ENCODE measurements around the gene MRPL54. TPM values are rescaled to one million over a fixed set of nuclear protein-coding genes. Genes with fewer than 3 reads are reported as not detected.

Gene MRPL54
- total RNA-seq, 2 experiments from 2014 or later: 66.6 to 88.7 TPM

DNA sequence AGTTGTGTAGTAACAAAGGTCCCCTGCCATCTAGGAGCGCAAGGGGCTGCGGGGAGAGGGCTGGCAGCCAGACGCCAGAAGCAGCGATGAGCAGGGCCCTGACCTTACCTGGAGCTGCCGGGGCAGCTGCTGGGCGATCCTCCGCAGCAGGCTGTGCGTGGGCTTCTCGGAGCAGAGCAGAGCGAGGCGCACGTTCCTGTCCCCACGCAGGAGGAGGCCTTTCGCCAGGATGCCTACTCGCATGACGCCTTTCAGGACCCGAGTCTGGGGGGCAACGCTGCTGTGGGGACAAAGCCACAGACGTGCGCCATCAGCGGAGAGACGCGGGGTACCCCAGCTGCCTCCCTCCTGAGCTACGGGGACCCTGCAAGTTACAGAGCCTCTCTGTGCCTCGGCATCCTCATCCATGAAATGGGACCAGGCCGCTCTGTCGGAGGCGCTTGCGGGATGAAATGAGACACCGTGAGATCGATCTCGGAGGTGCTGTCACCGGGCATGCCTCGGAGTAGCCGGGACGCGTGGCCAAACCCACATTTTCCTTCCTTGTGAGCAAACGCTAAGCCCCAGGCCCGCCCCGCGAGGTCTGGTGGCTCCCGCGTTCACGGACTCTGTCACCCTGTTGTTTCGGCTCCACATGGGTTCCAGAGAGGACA lies 54.2 kb downstream of the MRPL54 start:
- intact Hi-C loops (cut with micrococcal nuclease; ENCODE audit: unreplicated experiment): no loop called here
- H3K9me3 ChIP-seq (ENCODE audit: low read length): no peaks in the 10 kb centered on the region

More for the DNA sequence above, 54.2 kb downstream of the MRPL54 start:
- no peak overlapping the region for H3K27ac ChIP-seq (ENCODE audit: low read depth, low read length, poor library complexity, severe bottlenecking)
- no peaks in the 10 kb centered on the region for H3K36me3 ChIP-seq (ENCODE audit: insufficient read depth, low read length)
- DNase-seq (ENCODE audit: low spot score): no peak
- peaks cover 11% of the 10 kb centered on the region for H3K4me1 ChIP-seq (ENCODE audit: insufficient read depth, low read length, poor library complexity, severe bottlenecking)
- ChIA-PET POLR2A (no interaction called here), CTCF (ENCODE audit: unreplicated experiment) (no interaction called here)
- no peak overlapping the region for H3K4me3 ChIP-seq (ENCODE audit: low read depth, low read length, poor library complexity, severe bottlenecking)
- no peaks in the 10 kb centered on the region for H4K20me1 ChIP-seq (ENCODE audit: insufficient read depth, low read length)
- no peak overlapping the region for H3K4me2 ChIP-seq (ENCODE audit: low read length)
- BruUV-seq (replicated peaks): no TSS peak
- no peaks in the 10 kb centered on the region for H3K9me2 ChIP-seq (ENCODE audit: insufficient read depth, low read length)
- no peaks in the 10 kb centered on the region for H3K79me2 ChIP-seq (ENCODE audit: insufficient read depth, low read depth, low read length)
- no peak overlapping the region for H2AFZ ChIP-seq (ENCODE audit: low read length)
- TF ChIP-seq, protein P1, sequence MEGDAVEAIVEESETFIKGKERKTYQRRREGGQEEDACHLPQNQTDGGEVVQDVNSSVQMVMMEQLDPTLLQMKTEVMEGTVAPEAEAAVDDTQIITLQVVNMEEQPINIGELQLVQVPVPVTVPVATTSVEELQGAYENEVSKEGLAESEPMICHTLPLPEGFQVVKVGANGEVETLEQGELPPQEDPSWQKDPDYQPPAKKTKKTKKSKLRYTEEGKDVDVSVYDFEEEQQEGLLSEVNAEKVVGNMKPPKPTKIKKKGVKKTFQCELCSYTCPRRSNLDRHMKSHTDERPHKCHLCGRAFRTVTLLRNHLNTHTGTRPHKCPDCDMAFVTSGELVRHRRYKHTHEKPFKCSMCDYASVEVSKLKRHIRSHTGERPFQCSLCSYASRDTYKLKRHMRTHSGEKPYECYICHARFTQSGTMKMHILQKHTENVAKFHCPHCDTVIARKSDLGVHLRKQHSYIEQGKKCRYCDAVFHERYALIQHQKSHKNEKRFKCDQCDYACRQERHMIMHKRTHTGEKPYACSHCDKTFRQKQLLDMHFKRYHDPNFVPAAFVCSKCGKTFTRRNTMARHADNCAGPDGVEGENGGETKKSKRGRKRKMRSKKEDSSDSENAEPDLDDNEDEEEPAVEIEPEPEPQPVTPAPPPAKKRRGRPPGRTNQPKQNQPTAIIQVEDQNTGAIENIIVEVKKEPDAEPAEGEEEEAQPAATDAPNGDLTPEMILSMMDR (conservative IDR thresholded peaks at IDR 0.05; ENCODE audit: low read length): no peak
- no peak for TF ChIP-seq EZH2phosphoT487 (IDR thresholded peaks at IDR 0.05; ENCODE audit: borderline replicate concordance, low read depth, low read length)

Small RNAs within 50 kb of the gene (small RNA-seq; reads per million reads assigned to genes)
- gene AC005777.1: not detected

Other genes with a start within 250 kb of the MRPL54 start
- gene TEKTIP1, start 223.5 kb upstream of the MRPL54 start, total RNA-seq (2014; rRNA removed; shearing (Covaris generic)): 0.44 and 1.1 TPM in 2 replicates
- 7.0 and 9.7 TPM in 2 replicates for gene TEKTIP1, start 223.5 kb upstream of the MRPL54 start, total RNA-seq (2022)
- gene MFSD12, start 205.1 kb upstream of the MRPL54 start, total RNA-seq (2014; rRNA removed; shearing (Covaris generic)): 74.4 and 79.4 TPM in 2 replicates
- gene MFSD12, start 205.1 kb upstream of the MRPL54 start, total RNA-seq (2022): 72.6 and 78.8 TPM in 2 replicates
- 105 and 119 TPM in 2 replicates for gene HMG20B, start 189.7 kb upstream of the MRPL54 start, total RNA-seq (2014; rRNA removed; shearing (Covaris generic))
- gene HMG20B, start 189.7 kb upstream of the MRPL54 start, total RNA-seq (2022): 91.0 and 108 TPM in 2 replicates
- gene GIPC3, start 177.2 kb upstream of the MRPL54 start, total RNA-seq (2014; rRNA removed; shearing (Covaris generic)): not detected in 2 replicates
- gene GIPC3, start 177.2 kb upstream of the MRPL54 start, total RNA-seq (2022): not detected in 2 replicates
- gene TBXA2R, start 155.8 kb upstream of the MRPL54 start, total RNA-seq (2014; rRNA removed; shearing (Covaris generic)): not detected in 2 replicates
- not detected in 2 replicates for gene TBXA2R, start 155.8 kb upstream of the MRPL54 start, total RNA-seq (2022)
- 35.9 and 38.6 TPM in 2 replicates for gene CACTIN, start 135.9 kb upstream of the MRPL54 start, total RNA-seq (2014; rRNA removed; shearing (Covaris generic))
- gene CACTIN, start 135.9 kb upstream of the MRPL54 start, total RNA-seq (2022): 33.0 and 34.2 TPM in 2 replicates
- gene PIP5K1C, start 62.2 kb upstream of the MRPL54 start, total RNA-seq (2014; rRNA removed; shearing (Covaris generic)): 6.3 and 7.6 TPM in 2 replicates
- 13.7 and 15.1 TPM in 2 replicates for gene PIP5K1C, start 62.2 kb upstream of the MRPL54 start, total RNA-seq (2022)
- 0.69 and 1.8 TPM in 2 replicates for gene TJP3, start 54.3 kb upstream of the MRPL54 start, total RNA-seq (2014; rRNA removed; shearing (Covaris generic))
- 1.8 and 2.3 TPM in 2 replicates for gene TJP3, start 54.3 kb upstream of the MRPL54 start, total RNA-seq (2022)
- 34.7 and 40.4 TPM in 2 replicates for gene APBA3, start 990 bp upstream of the MRPL54 start, total RNA-seq (2014; rRNA removed; shearing (Covaris generic))
- gene APBA3, start 990 bp upstream of the MRPL54 start, total RNA-seq (2022): 25.1 and 28.7 TPM in 2 replicates
- not detected in 2 replicates for gene RAX2, start 9.5 kb downstream of the MRPL54 start, total RNA-seq (2014; rRNA removed; shearing (Covaris generic))
- not detected in 2 replicates for gene RAX2, start 9.5 kb downstream of the MRPL54 start, total RNA-seq (2022)
- not detected in 2 replicates for gene MATK, start 23.7 kb downstream of the MRPL54 start, total RNA-seq (2014; rRNA removed; shearing (Covaris generic))
- gene MATK, start 23.7 kb downstream of the MRPL54 start, total RNA-seq (2022): not detected in 2 replicates
- not detected in 2 replicates for gene ZFR2, start 106.4 kb downstream of the MRPL54 start, total RNA-seq (2014; rRNA removed; shearing (Covaris generic))
- gene ZFR2, start 106.4 kb downstream of the MRPL54 start, total RNA-seq (2022): not detected in 2 replicates
- not detected in 2 replicates for gene ATCAY, start 118.0 kb downstream of the MRPL54 start, total RNA-seq (2014; rRNA removed; shearing (Covaris generic))
- not detected in 2 replicates for gene ATCAY, start 118.0 kb downstream of the MRPL54 start, total RNA-seq (2022)
- gene NMRK2, start 170.4 kb downstream of the MRPL54 start, total RNA-seq (2014; rRNA removed; shearing (Covaris generic)): not detected in 2 replicates
- not detected in 2 replicates for gene NMRK2, start 170.4 kb downstream of the MRPL54 start, total RNA-seq (2022)
- gene DAPK3, start 208.4 kb downstream of the MRPL54 start, total RNA-seq (2014; rRNA removed; shearing (Covaris generic)): 48.6 and 49.3 TPM in 2 replicates
- 40.4 and 47.1 TPM in 2 replicates for gene DAPK3, start 208.4 kb downstream of the MRPL54 start, total RNA-seq (2022)
- gene EEF2, start 222.8 kb downstream of the MRPL54 start, total RNA-seq (2014; rRNA removed; shearing (Covaris generic)): 1,633 and 1,634 TPM in 2 replicates
- 3,507 and 3,668 TPM in 2 replicates for gene EEF2, start 222.8 kb downstream of the MRPL54 start, total RNA-seq (2022)
- gene PIAS4, start 245.1 kb downstream of the MRPL54 start, total RNA-seq (2014; rRNA removed; shearing (Covaris generic)): 25.3 and 31.5 TPM in 2 replicates
- 34.4 and 35.0 TPM in 2 replicates for gene PIAS4, start 245.1 kb downstream of the MRPL54 start, total RNA-seq (2022)